Karpas-422 (cell line): ENCODE results near the gene TSPYL1. TPM values are rescaled to one million over a fixed set of nuclear protein-coding genes. Genes with fewer than 3 reads are reported as not detected.

Experiments used
- DNase-seq: peaks from one replicate; pipeline ENCODE4 v3.0.0-alpha.2; 2015
- H2AFZ ChIP-seq: fragments of 200-600 bp; sonication (generic); 2 replicates; pipeline ENCODE4 v1.6.1; 2014; ENCODE audit warnings: antibody characterized with exemption, low read length, mixed read lengths
- H3K27ac ChIP-seq: fragments of 200-600 bp; sonication (generic); 2 replicates; pipeline ENCODE4 v1.5.1; 2014; ENCODE audit warnings: mild to moderate bottlenecking, low read length, moderate library complexity
- H3K27me3 ChIP-seq: fragments of 200-600 bp; sonication (generic); 2 replicates; pipeline ENCODE4 v1.6.1; 2014; ENCODE audit warnings: low read length, mixed read lengths
- H3K36me3 ChIP-seq: fragments of 200-600 bp; sonication (generic); 2 replicates; pipeline ENCODE4 v1.6.1; 2014; ENCODE audit warnings: low read length, mixed read lengths; ENCODE audit not compliant: insufficient read depth
- H3K4me1 ChIP-seq: fragments of 200-600 bp; sonication (generic); 2 replicates; pipeline ENCODE4 v1.6.1; 2014; ENCODE audit warnings: mild to moderate bottlenecking, low read length, mixed read lengths
- H3K4me2 ChIP-seq: fragments of 200-600 bp; sonication (generic); 2 replicates; pipeline ENCODE4 v1.6.1; 2014; ENCODE audit warnings: low read length, low read depth, mild to moderate bottlenecking; ENCODE audit not compliant: poor library complexity, severe bottlenecking
- H3K4me3 ChIP-seq: fragments of 200-600 bp; sonication (generic); 2 replicates; pipeline ENCODE4 v1.5.1; 2014; ENCODE audit warnings: mild to moderate bottlenecking, antibody characterized with exemption, low read length, mixed read lengths
- H3K79me2 ChIP-seq: fragments of 200-600 bp; sonication (generic); 2 replicates; pipeline ENCODE4 v1.6.1; 2014; ENCODE audit warnings: mild to moderate bottlenecking, low read length, mixed read lengths
- H3K9ac ChIP-seq: fragments of 200-600 bp; sonication (generic); 2 replicates; pipeline ENCODE4 v1.6.0; 2014; ENCODE audit warnings: low read length
- H3K9me2 ChIP-seq: fragments of 200-600 bp; sonication (generic), shearing (Covaris generic); replicated peaks from 2 replicates; pipeline ENCODE4 v1.6.0; 2014; ENCODE audit warnings: mild to moderate bottlenecking, low read length, moderate library complexity; ENCODE audit not compliant: insufficient read depth
- H3K9me3 ChIP-seq: fragments of 300-700, 200-600 bp; sonication (generic); 2 replicates; pipeline ENCODE4 v1.6.1; 2014; ENCODE audit warnings: low read length, mixed read lengths
- H4K20me1 ChIP-seq: fragments of 200-600 bp; sonication (generic); 2 replicates; pipeline ENCODE4 v1.6.1; 2014; ENCODE audit warnings: mild to moderate bottlenecking, antibody characterized with exemption, low read length, low read depth; ENCODE audit not compliant: insufficient read depth
- total RNA-seq: library from RNA; depleted of rRNA; stranded (reverse); fragments of >200 nt; shearing (Covaris generic); gene quantifications from 2 replicates; pipeline ENCODE4 v1.2.3, GENCODE V29; 2014; ENCODE audit warnings: low replicate concordance

The TSPYL1 gene
- total RNA-seq, 1 experiment from 2014 or later = 46.0 TPM

GRCh38 chr6:116253505-116254296 lies 26.0 kb downstream of the TSPYL1 start, which contains the start of gene TSPYL4:
Gene TSPYL4, minus strand, starts transcription at chr6:116254075. Its CDS starts 67 bp downstream, at chr6:116254008.
- no peaks in the 10 kb centered on the region for H3K27me3 ChIP-seq
- H3K9me3 ChIP-seq = no peaks in the 10 kb centered on the region
- no peaks in the 10 kb centered on the region for H3K9me2 ChIP-seq
- H3K79me2 ChIP-seq = peaks cover 49% of the 10 kb centered on the region
- no peaks in the 10 kb centered on the region for H3K36me3 ChIP-seq
- H4K20me1 ChIP-seq = no peaks in the 10 kb centered on the region
- peak within 1 kb of the TSS; percentile 85 for H3K4me2 ChIP-seq
- peaks cover 48% of the 10 kb centered on the region for H3K4me1 ChIP-seq
- peak; percentile 96 for DNase-seq
- peak within 1 kb of the TSS; percentile 39; the same call in 1 of the 2 replicates for H3K27ac ChIP-seq
- peak within 1 kb of the TSS; percentile 86 for H3K9ac ChIP-seq
- H2AFZ ChIP-seq = peak within 1 kb of the TSS; percentile 91
- peak within 1 kb of the TSS; percentile 87 for H3K4me3 ChIP-seq

- H2AFZ ChIP-seq = peak overlapping the region; percentile 91; the same call in 1 of the 2 replicates
- no peaks in the 10 kb centered on the region for H3K9me2 ChIP-seq
- no peaks in the 10 kb centered on the region for H3K9me3 ChIP-seq
- no peaks in the 10 kb centered on the region for H4K20me1 ChIP-seq
- H3K27me3 ChIP-seq = no peaks in the 10 kb centered on the region
- H3K4me1 ChIP-seq = peaks cover 48% of the 10 kb centered on the region
- no peak overlapping the region for H3K27ac ChIP-seq
- H3K4me2 ChIP-seq = peak overlapping the region; percentile 85
- H3K79me2 ChIP-seq = peaks cover 49% of the 10 kb centered on the region
- peak overlapping the region; percentile 87 for H3K4me3 ChIP-seq
- H3K9ac ChIP-seq = peak overlapping the region; percentile 86
- H3K36me3 ChIP-seq = no peaks in the 10 kb centered on the region
- DNase-seq = no peak
Observed at GRCh38 chr6:116253188-116253504, 26.6 kb downstream of the TSPYL1 start.

DNA sequence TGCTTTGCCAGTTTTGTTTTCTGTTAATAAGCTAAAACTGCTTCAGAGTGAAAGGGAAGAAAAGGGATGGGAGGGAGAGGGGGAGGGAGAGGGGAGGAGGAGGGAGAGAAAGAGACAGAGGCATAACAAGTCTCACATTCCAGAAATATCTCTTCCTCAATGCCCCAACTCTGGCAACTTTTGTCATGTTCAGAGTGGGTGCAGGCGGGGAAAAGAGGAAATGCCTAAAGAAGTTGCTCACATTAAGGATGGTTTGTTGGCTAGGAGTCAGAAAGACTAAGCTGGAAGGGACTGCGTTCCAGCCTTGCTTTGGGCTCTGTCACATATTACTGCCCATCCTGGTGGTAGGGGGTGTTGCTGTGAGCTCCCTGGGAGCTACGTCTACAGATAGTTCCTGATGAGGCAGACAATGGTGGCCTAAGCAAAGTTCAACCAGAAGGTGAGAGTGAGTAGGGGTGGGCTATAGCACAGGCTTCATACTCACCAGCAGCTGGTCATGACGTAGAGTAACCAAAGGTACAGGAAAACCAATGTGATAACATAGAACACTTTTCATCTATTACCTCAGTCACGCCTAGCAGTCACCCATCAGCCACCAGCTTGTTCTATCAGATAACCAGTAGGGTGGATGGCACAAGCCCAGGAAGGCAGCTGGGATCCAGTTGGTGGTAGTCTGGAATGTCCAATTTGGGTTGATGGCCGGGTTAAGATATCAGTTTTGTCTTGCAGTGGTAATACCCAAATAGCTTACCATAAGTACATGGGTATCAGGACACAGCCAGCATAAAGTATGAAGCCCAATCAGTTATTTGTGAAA lies 28.0 kb downstream of the TSPYL1 start:
- Histone ChIP-seq H3K9me2 (no peaks in the 10 kb centered on the region), H3K4me1 (peaks cover 48% of the 10 kb centered on the region), H3K36me3 (no peaks in the 10 kb centered on the region), H3K79me2 (peaks cover 49% of the 10 kb centered on the region), H3K4me3 (peak overlapping the region; percentile 87; the same call in 1 of the 2 replicates), H3K27me3 (no peaks in the 10 kb centered on the region), H3K4me2 (peak overlapping the region; percentile 85), H3K27ac (no peak overlapping the region), H3K9ac (peak overlapping the region; percentile 39), H2AFZ (no peak overlapping the region), H4K20me1 (no peaks in the 10 kb centered on the region), H3K9me3 (no peaks in the 10 kb centered on the region)
- no peak for DNase-seq

DNA sequence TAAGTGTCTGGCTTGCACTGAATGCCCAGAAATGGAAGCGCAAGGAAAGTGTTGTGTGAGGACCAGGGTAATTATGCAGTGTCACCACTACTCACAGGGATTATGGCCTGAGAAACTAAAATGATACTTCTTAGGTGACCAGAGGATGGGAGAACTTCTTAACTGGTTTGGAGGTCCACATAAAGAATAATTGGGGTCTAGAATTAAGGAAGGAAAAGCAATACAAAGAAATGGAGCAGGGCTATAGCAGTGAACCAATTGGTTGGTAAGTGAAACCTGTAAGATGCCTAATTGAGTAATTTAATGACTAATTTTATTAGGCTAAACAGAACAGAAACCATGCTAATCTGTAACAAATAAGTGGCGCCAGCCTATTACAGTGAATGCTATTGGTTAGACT lies 31.2 kb downstream of the TSPYL1 start:
- Histone ChIP-seq H3K9me3 (no peaks in the 10 kb centered on the region), H4K20me1 (no peaks in the 10 kb centered on the region), H3K4me3 (no peak overlapping the region), H3K27me3 (no peaks in the 10 kb centered on the region), H3K9me2 (no peaks in the 10 kb centered on the region), H3K79me2 (peaks cover 37% of the 10 kb centered on the region), H2AFZ (no peak overlapping the region), H3K36me3 (no peaks in the 10 kb centered on the region), H3K9ac (no peak overlapping the region), H3K4me2 (no peak overlapping the region), H3K4me1 (peaks cover 37% of the 10 kb centered on the region), H3K27ac (no peak overlapping the region)
- DNase-seq = no peak

DNA sequence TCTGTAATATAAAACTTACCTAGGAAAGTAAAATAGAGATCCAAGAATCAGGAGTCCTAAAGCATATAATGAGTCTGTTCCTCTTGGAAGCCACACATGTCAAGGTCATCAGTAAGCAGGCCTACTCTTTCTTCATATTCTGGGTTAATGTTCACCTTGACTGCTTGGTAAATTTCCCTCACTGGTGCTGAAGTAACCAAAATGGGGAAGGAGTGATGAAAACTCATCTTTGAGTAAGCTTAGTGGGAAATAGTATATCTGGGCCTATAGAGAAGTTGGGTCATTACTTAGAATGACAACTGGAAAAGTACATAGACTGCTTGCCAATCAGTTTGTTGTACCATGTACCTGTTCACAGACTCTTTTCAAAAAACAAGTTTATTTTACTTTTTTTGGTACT lies 32.4 kb downstream of the TSPYL1 start:
- no peaks in the 10 kb centered on the region for H3K9me2 ChIP-seq
- H3K27me3 ChIP-seq = no peaks in the 10 kb centered on the region
- H3K9me3 ChIP-seq = no peaks in the 10 kb centered on the region
- H3K9ac ChIP-seq = no peak overlapping the region
- peaks cover 24% of the 10 kb centered on the region for H3K79me2 ChIP-seq
- no peaks in the 10 kb centered on the region for H3K36me3 ChIP-seq
- H3K4me3 ChIP-seq = no peak overlapping the region
- no peak overlapping the region for H3K4me2 ChIP-seq
- no peaks in the 10 kb centered on the region for H4K20me1 ChIP-seq
- no peak overlapping the region for H3K27ac ChIP-seq
- DNase-seq = no peak
- H3K4me1 ChIP-seq = peaks cover 24% of the 10 kb centered on the region
- no peak overlapping the region for H2AFZ ChIP-seq

DNA sequence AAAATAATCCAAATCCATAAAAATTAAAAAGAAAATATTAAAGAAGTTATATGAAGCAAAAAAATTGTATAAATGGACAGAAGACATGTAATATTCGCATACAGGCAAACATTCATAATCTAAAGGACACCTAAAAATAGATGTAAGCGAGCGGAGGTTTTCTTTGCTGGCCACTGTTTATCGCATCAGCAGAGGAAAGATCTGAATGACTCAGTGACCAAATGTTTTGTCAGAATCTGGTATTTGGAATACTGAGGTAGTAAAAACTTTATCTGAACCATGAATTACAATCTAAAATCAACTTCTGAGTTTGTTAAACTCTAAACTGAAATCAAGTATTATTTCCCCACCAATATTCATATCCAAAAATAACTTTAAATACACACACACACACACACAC lies 33.6 kb downstream of the TSPYL1 start:
- no peak overlapping the region for H3K9ac ChIP-seq
- no peak for DNase-seq
- H3K9me3 ChIP-seq = no peaks in the 10 kb centered on the region
- no peaks in the 10 kb centered on the region for H4K20me1 ChIP-seq
- H3K9me2 ChIP-seq = no peaks in the 10 kb centered on the region
- H3K4me2 ChIP-seq = no peak overlapping the region
- H3K27ac ChIP-seq = no peak overlapping the region
- H2AFZ ChIP-seq = no peak overlapping the region
- H3K27me3 ChIP-seq = no peaks in the 10 kb centered on the region
- H3K4me3 ChIP-seq = no peak overlapping the region
- peaks cover 12% of the 10 kb centered on the region for H3K79me2 ChIP-seq
- H3K36me3 ChIP-seq = no peaks in the 10 kb centered on the region
- H3K4me1 ChIP-seq = peaks cover 12% of the 10 kb centered on the region

- no peak for DNase-seq
- no peak overlapping the region for H3K4me3 ChIP-seq
- H3K9me2 ChIP-seq = no peaks in the 10 kb centered on the region
- H4K20me1 ChIP-seq = no peaks in the 10 kb centered on the region
- H3K27me3 ChIP-seq = no peaks in the 10 kb centered on the region
- H3K27ac ChIP-seq = no peak overlapping the region
- no peaks in the 10 kb centered on the region for H3K79me2 ChIP-seq
- no peaks in the 10 kb centered on the region for H3K9me3 ChIP-seq
- H3K36me3 ChIP-seq = no peaks in the 10 kb centered on the region
- no peaks in the 10 kb centered on the region for H3K4me1 ChIP-seq
- H3K9ac ChIP-seq = no peak overlapping the region
- H2AFZ ChIP-seq = no peak overlapping the region
- H3K4me2 ChIP-seq = no peak overlapping the region
Observed at GRCh38 chr6:116244284-116244683, 35.4 kb downstream of the TSPYL1 start.

DNA sequence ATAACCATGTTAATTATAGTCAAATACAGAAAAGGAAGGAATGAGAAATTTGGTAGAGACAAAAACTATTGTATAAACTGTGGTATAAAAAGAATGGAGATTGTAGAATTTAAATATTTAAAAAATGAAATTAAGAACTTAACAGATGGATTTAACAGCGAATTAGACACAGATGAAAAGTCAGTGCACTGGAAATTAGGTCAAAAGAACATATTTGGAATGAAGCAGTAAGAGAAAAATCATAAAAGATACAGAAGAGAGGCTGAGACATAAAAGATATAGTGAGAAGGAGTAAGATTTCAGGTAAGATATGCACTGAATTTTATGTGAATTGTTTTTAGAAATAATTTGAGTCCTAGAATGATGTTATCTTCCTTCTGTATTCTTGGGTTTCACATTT lies 39.9 kb downstream of the TSPYL1 start:
- H4K20me1 ChIP-seq = no peaks in the 10 kb centered on the region
- no peak overlapping the region for H3K4me2 ChIP-seq
- H2AFZ ChIP-seq = no peak overlapping the region
- no peak overlapping the region for H3K9ac ChIP-seq
- H3K4me1 ChIP-seq = no peaks in the 10 kb centered on the region
- DNase-seq = no peak
- H3K27ac ChIP-seq = no peak overlapping the region
- no peaks in the 10 kb centered on the region for H3K9me2 ChIP-seq
- no peaks in the 10 kb centered on the region for H3K79me2 ChIP-seq
- H3K36me3 ChIP-seq = no peaks in the 10 kb centered on the region
- no peaks in the 10 kb centered on the region for H3K27me3 ChIP-seq
- H3K4me3 ChIP-seq = no peak overlapping the region
- H3K9me3 ChIP-seq = no peaks in the 10 kb centered on the region
